Measurements from ENCODE around the gene RHOG.

RHOG gene

GRCh38 chr11:3834349-3834663 lies 6.5 kb downstream of the RHOG start:
- peaks cover 97% of the 10 kb centered on the region for H3K79me2 ChIP-seq (ENCODE audit: low read length)

GRCh38 chr11:3833449-3833848 lies 7.3 kb downstream of the RHOG start:
- Histone ChIP-seq H3K4me1 (ENCODE audit: low read length) (peaks cover 27% of the 10 kb centered on the region), H3K4me3 (ENCODE audit: low read length) (no peak overlapping the region), H4K20me1 (ENCODE audit: insufficient read depth, low read length) (peaks cover 83% of the 10 kb centered on the region), H3K4me2 (ENCODE audit: low read length) (no peak overlapping the region), H3K79me2 (ENCODE audit: low read length) (peaks cover 89% of the 10 kb centered on the region), H3K27ac (ENCODE audit: low read length) (no peak overlapping the region), H3K9ac (ENCODE audit: low read length) (no peak overlapping the region), H3K27me3 (ENCODE audit: low read depth, low read length) (no peaks in the 10 kb centered on the region), H2AFZ (ENCODE audit: low read depth, low read length) (no peak overlapping the region), H3K36me3 (replicated peaks; ENCODE audit: low read depth, low read length) (peaks cover 57% of the 10 kb centered on the region), H3K9me3 (ENCODE audit: insufficient read depth, low read length) (no peaks in the 10 kb centered on the region)
- TF ChIP-seq CTCF (IDR thresholded peaks at IDR 0.05; ENCODE audit: low read depth, low read length), result no peak
- TF ChIP-seq EZH2phosphoT487 (IDR thresholded peaks at IDR 0.05; ENCODE audit: low read depth), result no peak

More at GRCh38 chr11:3834349-3834663, 6.5 kb downstream of the RHOG start:
- Histone ChIP-seq H3K27me3 (ENCODE audit: low read depth, low read length) (no peaks in the 10 kb centered on the region), H2AFZ (ENCODE audit: low read depth, low read length) (no peak overlapping the region), H4K20me1 (ENCODE audit: insufficient read depth, low read length) (peaks cover 92% of the 10 kb centered on the region), H3K27ac (ENCODE audit: low read length) (no peak overlapping the region), H3K4me1 (ENCODE audit: low read length) (peaks cover 35% of the 10 kb centered on the region), H3K4me2 (ENCODE audit: low read length) (no peak overlapping the region), H3K9me3 (ENCODE audit: insufficient read depth, low read length) (no peaks in the 10 kb centered on the region), H3K4me3 (ENCODE audit: low read length) (no peak overlapping the region), H3K9ac (ENCODE audit: low read length) (no peak overlapping the region), H3K36me3 (replicated peaks; ENCODE audit: low read depth, low read length) (peaks cover 62% of the 10 kb centered on the region)
- TF ChIP-seq EZH2phosphoT487 (IDR thresholded peaks at IDR 0.05; ENCODE audit: low read depth) (no peak), CTCF (IDR thresholded peaks at IDR 0.05; ENCODE audit: low read depth, low read length) (no peak)

- Histone ChIP-seq H3K79me2 (ENCODE audit: low read length) (peaks cover 88% of the 10 kb centered on the region), H3K4me3 (ENCODE audit: low read length) (no peak overlapping the region), H3K4me1 (ENCODE audit: low read length) (peaks cover 20% of the 10 kb centered on the region), H3K9ac (ENCODE audit: low read length) (no peak overlapping the region), H3K4me2 (ENCODE audit: low read length) (no peak overlapping the region), H2AFZ (ENCODE audit: low read depth, low read length) (no peak overlapping the region), H4K20me1 (ENCODE audit: insufficient read depth, low read length) (peaks cover 83% of the 10 kb centered on the region), H3K9me3 (ENCODE audit: insufficient read depth, low read length) (no peaks in the 10 kb centered on the region), H3K27me3 (ENCODE audit: low read depth, low read length) (no peaks in the 10 kb centered on the region), H3K27ac (ENCODE audit: low read length) (no peak overlapping the region), H3K36me3 (replicated peaks; ENCODE audit: low read depth, low read length) (peaks cover 55% of the 10 kb centered on the region)
- TF ChIP-seq EZH2phosphoT487 (IDR thresholded peaks at IDR 0.05; ENCODE audit: low read depth), result no peak
These were observed 7.9 kb downstream of the RHOG start for GRCh38 chr11:3832816-3833215.

- no peak overlapping the region for H3K4me3 ChIP-seq (ENCODE audit: low read length)
- H3K27ac ChIP-seq (ENCODE audit: low read length), result no peak overlapping the region
- no peak overlapping the region for H3K9ac ChIP-seq (ENCODE audit: low read length)
- peaks cover 77% of the 10 kb centered on the region for H3K79me2 ChIP-seq (ENCODE audit: low read length)
- no peak for TF ChIP-seq CTCF (IDR thresholded peaks at IDR 0.05; ENCODE audit: low read depth, low read length)
- H3K4me2 ChIP-seq (ENCODE audit: low read length), result no peak overlapping the region
- H3K4me1 ChIP-seq (ENCODE audit: low read length), result peaks cover 10% of the 10 kb centered on the region
- H3K36me3 ChIP-seq (replicated peaks; ENCODE audit: low read depth, low read length), result peaks cover 60% of the 10 kb centered on the region
- peaks cover 74% of the 10 kb centered on the region for H4K20me1 ChIP-seq (ENCODE audit: insufficient read depth, low read length)
- H2AFZ ChIP-seq (ENCODE audit: low read depth, low read length), result no peak overlapping the region
- no peaks in the 10 kb centered on the region for H3K9me3 ChIP-seq (ENCODE audit: insufficient read depth, low read length)
- no peaks in the 10 kb centered on the region for H3K27me3 ChIP-seq (ENCODE audit: low read depth, low read length)
These were observed 9.2 kb downstream of the RHOG start for GRCh38 chr11:3831378-3832239.
